ENCODE measurements around the gene AGAP1.
"Not testable (repeated sequence)": the region's sequence is repeated elsewhere in the genome, so short reads cannot be mapped to it uniquely, and the experiment has no call there.

The AGAP1 gene

DNA sequence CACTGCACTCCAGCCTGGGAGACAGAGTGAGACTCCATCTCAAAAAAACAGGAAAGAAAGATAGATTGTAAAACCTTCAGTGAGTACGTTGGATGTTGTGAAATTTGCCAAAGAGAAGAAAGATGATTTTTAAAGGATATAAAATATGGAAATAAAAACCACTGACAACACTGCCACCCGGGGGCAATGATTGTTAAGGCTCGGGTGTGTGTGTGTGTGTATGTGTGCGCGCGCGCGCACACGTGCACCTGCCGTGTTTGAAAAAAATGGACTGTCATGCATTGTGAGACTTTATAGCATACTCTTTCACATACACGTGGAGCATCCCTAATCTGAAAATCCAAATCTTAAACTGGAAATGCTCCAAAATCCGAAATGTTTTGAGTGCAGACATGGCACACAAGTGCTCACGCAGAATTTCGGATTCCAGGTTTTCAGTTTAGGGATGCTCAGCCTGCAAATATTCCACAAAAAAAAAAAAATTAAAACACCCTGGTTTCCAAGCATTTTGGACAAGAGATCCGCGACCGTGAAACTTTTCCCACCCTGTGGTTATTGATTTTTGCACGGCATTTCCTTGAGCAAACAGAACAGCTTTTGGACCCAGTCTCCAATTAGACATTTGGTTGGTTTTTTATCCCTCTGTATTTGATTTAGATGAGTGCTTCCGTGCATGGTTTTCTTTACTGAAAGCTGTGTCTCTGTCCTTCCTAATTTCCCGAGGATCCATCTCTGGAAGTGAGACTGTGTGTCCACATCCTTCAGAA, 269.2 kb downstream of the AGAP1 start:
- no peak for DNase-seq (ENCODE audit: extremely low spot score)
- ChIA-PET POLR2A (no interaction called here), CTCF (interaction anchor here (1.2 to 1.8 kb wide), 2 partner anchors 16 to 18 kb away, joined by 4 to 5 read pairs; no protein-coding TSS in a partner anchor)
- TF ChIP-seq, protein P1, sequence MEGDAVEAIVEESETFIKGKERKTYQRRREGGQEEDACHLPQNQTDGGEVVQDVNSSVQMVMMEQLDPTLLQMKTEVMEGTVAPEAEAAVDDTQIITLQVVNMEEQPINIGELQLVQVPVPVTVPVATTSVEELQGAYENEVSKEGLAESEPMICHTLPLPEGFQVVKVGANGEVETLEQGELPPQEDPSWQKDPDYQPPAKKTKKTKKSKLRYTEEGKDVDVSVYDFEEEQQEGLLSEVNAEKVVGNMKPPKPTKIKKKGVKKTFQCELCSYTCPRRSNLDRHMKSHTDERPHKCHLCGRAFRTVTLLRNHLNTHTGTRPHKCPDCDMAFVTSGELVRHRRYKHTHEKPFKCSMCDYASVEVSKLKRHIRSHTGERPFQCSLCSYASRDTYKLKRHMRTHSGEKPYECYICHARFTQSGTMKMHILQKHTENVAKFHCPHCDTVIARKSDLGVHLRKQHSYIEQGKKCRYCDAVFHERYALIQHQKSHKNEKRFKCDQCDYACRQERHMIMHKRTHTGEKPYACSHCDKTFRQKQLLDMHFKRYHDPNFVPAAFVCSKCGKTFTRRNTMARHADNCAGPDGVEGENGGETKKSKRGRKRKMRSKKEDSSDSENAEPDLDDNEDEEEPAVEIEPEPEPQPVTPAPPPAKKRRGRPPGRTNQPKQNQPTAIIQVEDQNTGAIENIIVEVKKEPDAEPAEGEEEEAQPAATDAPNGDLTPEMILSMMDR (IDR thresholded peaks at IDR 0.05; ENCODE audit: control extremely low read depth, extremely low read depth, low read depth, missing control alignments) = no peak

DNA sequence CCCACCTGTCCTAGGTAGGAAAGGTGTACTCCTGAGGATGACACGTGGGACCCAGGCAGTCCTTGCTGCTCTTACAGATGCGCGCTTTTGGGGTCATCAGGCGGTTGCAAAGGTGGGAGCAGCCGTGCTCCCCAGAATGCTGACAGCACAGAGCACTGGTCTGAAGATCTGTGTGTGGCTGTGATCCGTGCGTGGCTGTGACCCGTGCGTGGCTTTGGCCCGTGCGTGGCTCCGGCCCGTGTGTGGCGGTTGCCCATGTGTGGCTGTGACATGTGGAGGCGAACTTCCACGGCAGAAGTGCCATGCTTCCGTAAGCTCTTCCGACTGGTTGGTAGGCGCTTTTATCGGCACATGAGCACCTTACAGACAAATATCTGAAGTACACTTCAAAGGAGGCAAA, 270.0 kb downstream of the AGAP1 start:
- TF ChIP-seq, protein P1 (IDR thresholded peaks at IDR 0.05; ENCODE audit: control extremely low read depth, extremely low read depth, low read depth, missing control alignments) = no peak
- ChIA-PET POLR2A (no interaction called here), CTCF (interaction anchor here (1.2 to 1.4 kb wide), 2 partner anchors 16 to 414 kb away, joined by 3 to 5 read pairs; no protein-coding TSS in a partner anchor)
- no peak for DNase-seq (ENCODE audit: extremely low spot score)

DNA sequence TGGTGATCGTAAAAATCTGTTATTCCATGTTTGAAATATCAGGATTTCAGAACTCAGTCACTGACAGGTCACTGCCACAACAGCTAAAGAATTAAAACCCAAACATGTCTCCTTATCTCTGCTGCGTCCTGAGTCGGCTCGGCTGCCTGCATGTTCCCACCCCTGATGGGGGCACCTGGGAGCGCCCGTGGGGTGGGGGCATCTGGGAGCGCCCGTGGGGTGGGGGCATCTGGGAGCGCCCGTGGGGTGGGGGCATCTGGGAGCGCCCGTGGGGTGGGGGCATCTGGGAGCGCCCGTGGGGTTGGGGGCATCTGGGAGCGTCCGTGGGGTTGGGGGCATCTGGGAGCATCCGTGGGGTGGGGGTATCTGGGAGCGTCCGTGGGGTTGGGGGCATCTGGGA, 270.6 kb downstream of the AGAP1 start:
- POLR2A ChIA-PET; DNase-seq (ENCODE audit: extremely low spot score): not testable (repeated sequence)
- CTCF ChIA-PET = interaction anchor here (1.2 to 1.4 kb wide), 2 partner anchors 15 to 413 kb away, joined by 3 to 5 read pairs; no protein-coding TSS in a partner anchor

DNA sequence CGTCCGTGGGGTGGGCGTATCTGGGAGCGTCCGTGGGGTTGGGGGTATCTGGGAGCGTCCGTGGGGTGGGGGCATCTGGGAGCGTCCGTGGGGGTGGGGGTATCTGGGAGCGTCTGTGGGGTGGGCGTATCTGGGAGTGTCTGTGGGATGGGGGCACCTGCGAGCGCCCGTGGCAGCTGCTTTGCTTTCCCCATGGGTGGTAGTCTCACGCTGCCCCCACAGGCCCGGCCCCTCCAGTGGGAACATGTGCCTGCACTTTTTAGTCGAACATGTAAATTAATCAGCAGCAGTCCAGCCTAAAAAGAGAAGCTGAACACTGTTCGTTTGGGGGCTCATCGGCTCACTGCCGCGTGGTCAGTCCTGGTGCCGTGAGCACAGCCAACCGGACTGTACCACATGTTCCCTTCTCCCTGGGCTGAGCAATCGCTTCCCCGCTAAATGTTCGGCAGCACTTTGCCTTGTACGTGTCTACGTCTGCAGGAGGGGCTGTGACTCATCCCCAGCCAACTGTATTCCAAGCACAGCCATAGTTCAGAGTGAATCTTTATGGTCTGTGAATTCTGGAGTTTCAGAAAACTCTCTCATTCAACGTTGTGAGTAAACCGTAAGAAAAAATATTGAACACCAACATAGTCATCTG, 271.5 kb downstream of the AGAP1 start:
- no peak for DNase-seq (ENCODE audit: extremely low spot score)
- TF ChIP-seq, protein P1 (IDR thresholded peaks at IDR 0.05; ENCODE audit: control extremely low read depth, extremely low read depth, low read depth, missing control alignments) = no peak
- POLR2A ChIA-PET = no interaction called here
- CTCF ChIA-PET = interaction anchor here (0.7 to 2.0 kb wide), 20 partner anchors 9 to 1310 kb away, joined by 3 to 19 read pairs (median 4); no protein-coding TSS in a partner anchor

DNA sequence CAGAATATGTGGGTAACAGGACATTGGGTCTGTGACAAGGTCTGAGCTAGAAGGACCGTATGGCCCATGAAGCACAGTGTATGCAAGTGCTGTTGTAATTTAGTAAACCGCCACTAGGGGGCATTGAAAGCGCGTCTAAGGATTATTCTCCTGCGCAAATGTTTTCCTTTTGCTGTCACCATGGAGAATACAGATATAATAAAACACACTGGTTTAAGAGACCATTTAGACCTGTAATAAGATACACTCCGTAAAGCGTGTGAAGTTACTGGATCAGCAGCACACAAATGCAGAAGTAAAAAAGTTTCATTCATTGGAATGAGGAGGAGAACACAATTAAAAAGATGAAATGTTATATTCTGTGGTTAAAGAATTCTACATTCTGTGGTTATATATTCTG, 272.4 kb downstream of the AGAP1 start:
- ChIA-PET CTCF (interaction anchor here (0.6 to 2.0 kb wide), 22 partner anchors 8 to 1309 kb away, joined by 3 to 19 read pairs (median 4); no protein-coding TSS in a partner anchor), POLR2A (no interaction called here)
- DNase-seq (ENCODE audit: extremely low spot score) = peak; percentile 67
- TF ChIP-seq, protein P1 (IDR thresholded peaks at IDR 0.05; ENCODE audit: control extremely low read depth, extremely low read depth, low read depth, missing control alignments) = peak; percentile 76

GRCh38 chr2:235768606-235769005, 274.8 kb downstream of the AGAP1 start:
- DNase-seq (ENCODE audit: extremely low spot score) = no peak
- TF ChIP-seq, protein P1 (IDR thresholded peaks at IDR 0.05; ENCODE audit: control extremely low read depth, extremely low read depth, low read depth, missing control alignments) = no peak
- CTCF ChIA-PET = interaction anchor here (1.3 kb wide), 1 partner anchor 11 kb away, joined by 6 read pairs; no protein-coding TSS in a partner anchor
- POLR2A ChIA-PET = no interaction called here

DNA sequence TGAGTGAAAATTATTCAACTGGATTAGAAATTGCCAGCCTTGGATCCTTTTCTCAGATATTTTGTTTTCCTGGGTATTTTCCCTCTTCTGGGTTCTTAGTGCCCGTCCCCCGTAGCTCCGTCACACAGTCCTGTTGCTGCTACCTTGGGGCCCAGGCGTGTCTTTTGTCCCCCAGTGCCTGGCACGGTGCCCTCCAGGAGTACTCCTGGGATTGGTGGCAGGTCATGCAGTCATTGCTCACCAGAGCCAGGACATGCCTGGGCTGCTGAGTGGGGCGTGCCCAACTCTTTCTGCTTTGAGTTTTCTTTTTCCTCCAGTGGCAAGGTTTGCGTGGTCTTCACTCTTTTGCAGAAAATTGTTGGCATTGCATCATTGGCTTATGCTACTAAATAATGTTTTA, 275.2 kb downstream of the AGAP1 start:
- DNase-seq (ENCODE audit: extremely low spot score) = no peak
- TF ChIP-seq, protein P1 (IDR thresholded peaks at IDR 0.05; ENCODE audit: control extremely low read depth, extremely low read depth, low read depth, missing control alignments) = no peak
- POLR2A ChIA-PET = no interaction called here
- CTCF ChIA-PET = interaction anchor here (1.3 kb wide), 1 partner anchor 10 kb away, joined by 6 read pairs; no protein-coding TSS in a partner anchor

All from GM10248 (cell line).